Body of pancreas (tissue), 4 donors: Measurements from ENCODE around the gene ACCS.

Source experiments
- CTCF ChIP-seq, 7 experiments: fragments of 450-650 bp in 4 of 7; fragments of 200-600 bp in 3 of 7; sonication (generic) in 3 of 7; IDR thresholded peaks; one replicate each; pipeline ENCODE4 v1.5.1; 2016 to 2019; ENCODE audit warnings: antibody characterized with exemption in 7 of 7
- POLR2A ChIP-seq, 3 donors: fragments of 450-650 bp; IDR thresholded peaks; one replicate each; pipeline ENCODE4 v1.6.1; 2016; ENCODE audit warnings: antibody characterized with exemption in 3 of 3, mild to moderate bottlenecking in 2 of 3

- TF ChIP-seq CTCF (IDR thresholded peaks at IDR 0.05): no peak
- no peak for TF ChIP-seq POLR2A (IDR thresholded peaks at IDR 0.05)
Observed at GRCh38 chr11:44018127-44018521, 47.9 kb upstream of the ACCS start.
